Subcutaneous adipose tissue (tissue), 4 donors: ENCODE data around the gene ATP8A1. TPM values are rescaled to one million over a fixed set of nuclear protein-coding genes. Genes with fewer than 3 reads are reported as not detected.

ENCODE experiments used
- total RNA-seq, 4 donors: library from RNA; depleted of rRNA; stranded (reverse); fragments of >200 nt; gene quantifications; one replicate each; pipeline ENCODE4 v1.1.0, GENCODE V29; 2016
- TF ChIP-seq, protein P1 (sequence below): fragments of 450-650 bp; IDR thresholded peaks from one replicate; pipeline ENCODE4 v1.5.1; 2016; ENCODE audit warnings: low read depth, mild to moderate bottlenecking, control low read depth, antibody characterized with exemption, moderate library complexity

Gene ATP8A1
- total RNA-seq, 4 donors from 2014 or later: 17.6 to 38.5 (median 21.0) TPM

- TF ChIP-seq, protein P1, sequence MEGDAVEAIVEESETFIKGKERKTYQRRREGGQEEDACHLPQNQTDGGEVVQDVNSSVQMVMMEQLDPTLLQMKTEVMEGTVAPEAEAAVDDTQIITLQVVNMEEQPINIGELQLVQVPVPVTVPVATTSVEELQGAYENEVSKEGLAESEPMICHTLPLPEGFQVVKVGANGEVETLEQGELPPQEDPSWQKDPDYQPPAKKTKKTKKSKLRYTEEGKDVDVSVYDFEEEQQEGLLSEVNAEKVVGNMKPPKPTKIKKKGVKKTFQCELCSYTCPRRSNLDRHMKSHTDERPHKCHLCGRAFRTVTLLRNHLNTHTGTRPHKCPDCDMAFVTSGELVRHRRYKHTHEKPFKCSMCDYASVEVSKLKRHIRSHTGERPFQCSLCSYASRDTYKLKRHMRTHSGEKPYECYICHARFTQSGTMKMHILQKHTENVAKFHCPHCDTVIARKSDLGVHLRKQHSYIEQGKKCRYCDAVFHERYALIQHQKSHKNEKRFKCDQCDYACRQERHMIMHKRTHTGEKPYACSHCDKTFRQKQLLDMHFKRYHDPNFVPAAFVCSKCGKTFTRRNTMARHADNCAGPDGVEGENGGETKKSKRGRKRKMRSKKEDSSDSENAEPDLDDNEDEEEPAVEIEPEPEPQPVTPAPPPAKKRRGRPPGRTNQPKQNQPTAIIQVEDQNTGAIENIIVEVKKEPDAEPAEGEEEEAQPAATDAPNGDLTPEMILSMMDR: no peak
These were observed 28.2 kb downstream of the ATP8A1 start for GRCh38 chr4:42628740-42629139.

DNA sequence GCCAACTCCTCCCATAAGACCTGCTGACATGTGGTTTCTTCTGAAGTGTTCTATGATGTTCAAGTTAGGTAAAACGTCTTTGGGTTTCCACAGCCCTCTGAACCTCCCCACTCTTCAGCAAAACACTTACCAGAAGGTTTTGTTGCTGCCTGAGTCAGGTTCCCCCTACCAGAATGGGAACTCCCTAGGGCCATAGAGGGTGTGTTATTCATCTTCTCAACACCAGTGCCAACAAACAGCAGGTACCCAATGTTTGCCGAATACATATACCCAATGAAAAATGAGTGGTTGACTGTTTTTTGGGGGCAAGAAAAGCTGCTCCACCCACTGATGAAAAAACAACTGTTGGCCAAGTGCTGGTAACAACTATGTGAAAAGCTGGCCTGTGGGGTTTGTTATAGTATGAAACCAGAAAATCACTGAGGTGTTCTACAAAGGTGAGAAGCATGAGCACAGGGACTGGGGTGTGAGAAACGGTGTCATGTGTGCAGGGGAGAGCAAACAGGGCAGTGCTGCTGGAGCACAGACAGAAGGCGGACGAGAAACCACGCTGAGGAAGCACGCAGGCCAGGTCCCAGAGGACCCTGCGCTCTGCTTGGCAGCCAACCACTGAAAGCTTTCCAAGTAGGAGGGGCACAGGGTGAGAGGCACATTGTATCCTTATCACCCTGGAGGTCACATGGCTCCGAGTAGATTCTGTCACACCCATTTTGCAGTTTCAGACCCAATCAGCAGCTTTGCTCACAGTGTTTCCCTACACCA lies 28.8 kb downstream of the ATP8A1 start:
- TF ChIP-seq, protein P1: no peak

DNA sequence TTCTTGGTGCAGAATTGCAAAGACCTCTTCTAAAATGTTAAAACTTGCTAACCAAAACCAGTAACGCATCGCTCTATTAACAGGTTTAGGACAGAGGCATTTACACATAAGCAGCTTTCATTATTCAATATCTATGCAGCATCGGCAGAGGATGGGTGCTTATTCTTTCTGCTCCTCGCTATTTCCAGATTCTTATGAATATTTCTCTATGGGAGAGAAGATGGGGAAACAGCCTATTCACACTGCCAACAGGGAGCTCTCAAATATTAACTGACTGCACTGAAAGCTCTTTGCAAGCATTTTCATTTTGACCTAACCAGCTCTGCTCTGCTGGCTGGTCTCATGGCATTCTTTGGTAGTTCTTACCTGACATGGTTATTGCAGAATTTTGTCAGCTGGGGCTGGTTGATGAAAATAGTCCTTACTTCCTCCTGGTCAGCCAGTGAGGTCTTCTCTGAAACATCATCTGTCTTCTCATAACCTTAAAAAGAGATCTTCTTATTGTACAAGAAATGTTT lies 30.2 kb downstream of the ATP8A1 start:
- TF ChIP-seq, protein P1: no peak

DNA sequence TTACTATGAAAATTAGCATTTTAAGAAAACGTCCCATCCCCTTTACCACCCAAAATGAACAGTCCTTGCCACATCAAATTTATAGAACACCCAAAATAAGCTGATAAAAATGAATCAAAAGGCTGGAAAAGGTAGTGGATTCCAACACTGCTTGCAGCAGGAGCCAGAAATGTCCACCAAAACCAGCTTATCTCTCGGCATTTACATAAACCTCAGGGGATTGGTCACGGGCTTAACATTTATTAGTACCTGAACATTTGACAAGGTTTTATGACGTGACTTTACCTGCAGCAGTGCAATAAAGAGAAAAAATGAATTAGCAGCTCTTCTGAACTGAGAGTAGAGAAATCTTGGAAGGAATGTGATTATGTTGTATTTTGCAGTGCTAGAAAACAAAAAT lies 31.6 kb downstream of the ATP8A1 start:
- TF ChIP-seq, protein P1: no peak

- TF ChIP-seq, protein P1: no peak
These were observed 32.4 kb downstream of the ATP8A1 start for GRCh38 chr4:42624551-42624950.

DNA sequence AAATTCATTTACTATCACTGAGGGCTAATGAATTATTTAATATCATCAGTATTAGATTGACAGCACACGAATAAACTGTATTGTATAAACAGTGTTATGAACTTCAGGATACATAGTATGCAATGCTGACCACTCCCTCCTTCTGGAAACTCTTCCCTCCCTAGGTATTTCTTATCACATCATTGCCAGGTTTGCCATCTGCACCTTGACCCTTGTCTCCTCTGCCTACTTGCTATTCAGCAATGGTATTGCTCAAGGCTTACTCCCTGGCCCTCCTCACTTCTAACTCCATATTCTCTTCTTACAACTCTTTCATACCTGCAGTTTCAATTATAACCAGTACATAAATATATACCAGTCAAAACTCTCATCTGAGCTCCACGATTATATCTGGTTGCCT lies 38.9 kb downstream of the ATP8A1 start:
- TF ChIP-seq, protein P1: no peak

DNA sequence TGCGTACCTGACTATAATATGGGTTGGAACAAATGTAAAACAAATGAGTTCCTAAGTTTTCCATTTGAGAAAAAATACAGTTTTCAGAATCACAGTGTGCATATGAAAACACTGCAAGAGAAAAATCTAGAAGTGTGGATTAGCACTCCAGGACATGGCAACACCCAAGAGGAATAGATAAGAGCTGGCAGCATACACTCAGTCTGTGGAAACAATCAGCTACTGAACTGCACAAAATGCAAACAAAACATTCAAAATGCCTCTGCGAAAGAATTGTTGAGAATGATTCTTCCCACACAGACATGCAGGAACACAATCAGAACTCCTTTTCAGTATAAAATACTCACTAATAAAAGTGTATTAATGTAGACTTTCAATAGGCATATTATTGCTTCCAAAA lies 39.9 kb downstream of the ATP8A1 start:
- TF ChIP-seq, protein P1: no peak
